Esophagus squamous epithelium (tissue), 4 donors: Measurements from ENCODE around the gene TRPM1.

Source experiments
- CTCF ChIP-seq, 6 experiments: fragments of 450-650 bp in 4 of 6; fragments of 200-600 bp in 2 of 6; sonication (generic) in 2 of 6; IDR thresholded peaks; one replicate each; pipeline ENCODE4 v1.5.1; 2016 to 2019; ENCODE audit warnings: antibody characterized with exemption in 6 of 6, mild to moderate bottlenecking in 4 of 6, moderate library complexity in 4 of 6
- POLR2A ChIP-seq, 4 donors: fragments of 450-650 bp; IDR thresholded peaks; one replicate each; pipeline ENCODE4 v1.6.1; 2017; ENCODE audit warnings: antibody characterized with exemption in 4 of 4, mild to moderate bottlenecking in 4 of 4, moderate library complexity in 3 of 4

GRCh38 chr15:30962079-30962478 lies 139.4 kb downstream of the TRPM1 start:
- TF ChIP-seq POLR2A (IDR thresholded peaks at IDR 0.05) (no peak), CTCF (IDR thresholded peaks at IDR 0.05) (no peak)
